ENCODE results near the gene PEX7.
A peak's percentile ranks its signal among the peaks of the same experiment; 100 is the strongest.
"Not testable (repeated sequence)": the region's sequence is repeated elsewhere in the genome, so short reads cannot be mapped to it uniquely, and the experiment has no call there.

PEX7 gene

DNA sequence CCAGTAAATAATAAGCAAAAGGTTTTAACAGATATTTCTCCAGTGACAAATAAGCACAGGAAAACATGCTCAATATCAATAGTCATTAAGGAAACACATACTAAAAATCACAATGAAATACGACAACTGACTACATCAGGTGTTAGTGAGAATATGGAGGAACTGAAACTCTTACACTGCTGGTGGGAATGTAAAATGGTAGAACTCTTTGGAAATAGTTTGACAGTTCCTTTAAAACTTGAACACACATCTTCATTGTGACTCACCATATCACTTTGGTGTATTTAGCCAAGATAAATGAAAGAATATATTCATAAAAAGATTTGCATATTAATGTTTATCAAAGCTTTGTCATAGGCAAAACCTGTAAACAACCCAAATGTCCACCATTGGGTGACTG, 18.8 kb upstream of the PEX7 start:
- no peak overlapping the region for H2BK5ac ChIP-seq (ENCODE audit: low read length)
- H3K79me2 ChIP-seq (ENCODE audit: control insufficient read depth, insufficient read depth, low read length): no peaks in the 10 kb centered on the region
- no peak overlapping the region for H2BK120ac ChIP-seq (ENCODE audit: low read depth, low read length)
- no peaks in the 10 kb centered on the region for H3K4me1 ChIP-seq (ENCODE audit: control insufficient read depth, low read depth, low read length)
- whole genome bisulfite sequencing (ENCODE audit: extremely low coverage, insufficient coverage, low lambda C conversion rate): no CpG with 5 or more reads among the region's 1 CpG
- DNase-seq: no peak
- no peaks in the 10 kb centered on the region for H3K36me3 ChIP-seq (ENCODE audit: control insufficient read depth, insufficient read depth, low read length)
- H2BK15ac ChIP-seq (replicated peaks; ENCODE audit: low read depth): no peak overlapping the region
- H3K56ac ChIP-seq (ENCODE audit: low read length): no peak overlapping the region
- no peak overlapping the region for H3K4me3 ChIP-seq (ENCODE audit: low read length)
- H3K27me3 ChIP-seq (ENCODE audit: insufficient read depth, low read length, poor library complexity): no peaks in the 10 kb centered on the region
- no peak overlapping the region for H3K9ac ChIP-seq (ENCODE audit: low read length)
- no peak overlapping the region for H3K18ac ChIP-seq (ENCODE audit: low read length)
- no peak overlapping the region for H4K5ac ChIP-seq (ENCODE audit: low read length)
- no peak overlapping the region for H3K27ac ChIP-seq (ENCODE audit: low read depth, low read length)
- no peak overlapping the region for H3K23ac ChIP-seq (ENCODE audit: low read length)
- H3K4me2 ChIP-seq (ENCODE audit: low read length): no peak overlapping the region
- no peaks in the 10 kb centered on the region for H3K79me1 ChIP-seq (ENCODE audit: low read length)
- H2AK5ac ChIP-seq (ENCODE audit: low read length): no peak overlapping the region
- no peak overlapping the region for H4K8ac ChIP-seq (ENCODE audit: low read depth, low read length)
- H3K4ac ChIP-seq (ENCODE audit: low read depth, low read length): no peak overlapping the region

DNA sequence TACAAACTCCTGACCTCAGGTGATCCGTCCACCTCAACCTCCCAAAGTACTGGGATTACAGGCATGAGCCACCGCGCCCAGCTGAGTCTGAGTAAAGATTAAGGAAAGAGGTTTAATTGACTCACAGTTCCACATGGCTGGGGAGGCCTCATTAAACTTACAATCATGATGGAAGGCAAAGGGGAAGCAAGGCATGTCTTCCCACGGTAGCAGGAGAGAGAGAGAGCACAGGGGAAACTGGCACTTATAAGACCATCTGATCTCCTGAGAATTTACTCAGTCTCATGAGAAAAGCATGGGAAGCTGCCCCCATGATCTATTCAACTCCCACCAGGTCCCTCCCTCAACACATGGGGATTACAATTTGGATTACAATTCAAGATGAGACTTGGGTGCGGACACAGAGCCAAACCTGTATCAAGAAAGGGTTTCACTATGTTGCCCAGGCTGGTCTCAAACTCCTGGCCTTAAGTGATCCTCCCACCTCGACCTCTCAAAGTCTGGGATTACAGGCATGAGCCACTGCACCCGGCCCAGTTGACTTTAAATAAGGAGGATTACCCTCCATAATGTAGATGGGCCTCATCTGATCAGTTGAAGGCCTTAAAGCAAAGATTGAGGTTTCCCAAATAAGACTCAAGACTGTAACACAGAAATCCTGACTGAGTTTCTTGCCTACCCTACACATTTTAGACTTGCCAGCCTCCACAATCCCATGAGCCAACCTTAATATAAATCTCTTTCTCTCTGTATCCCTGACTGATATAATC, 13.1 kb upstream of the PEX7 start:
- H2AK5ac ChIP-seq (ENCODE audit: low read length): no peak overlapping the region
- H4K5ac ChIP-seq (ENCODE audit: low read length): no peak overlapping the region
- no peak overlapping the region for H3K4me2 ChIP-seq (ENCODE audit: low read length)
- no peak overlapping the region for H2BK120ac ChIP-seq (ENCODE audit: low read depth, low read length)
- H3K23ac ChIP-seq (ENCODE audit: low read length): no peak overlapping the region
- H3K18ac ChIP-seq (ENCODE audit: low read length): no peak overlapping the region
- no peaks in the 10 kb centered on the region for H3K27me3 ChIP-seq (ENCODE audit: insufficient read depth, low read length, poor library complexity)
- no peak overlapping the region for H4K8ac ChIP-seq (ENCODE audit: low read depth, low read length)
- H3K4ac ChIP-seq (ENCODE audit: low read depth, low read length): no peak overlapping the region
- H3K4me1 ChIP-seq (ENCODE audit: control insufficient read depth, low read depth, low read length): no peaks in the 10 kb centered on the region
- no peaks in the 10 kb centered on the region for H3K36me3 ChIP-seq (ENCODE audit: control insufficient read depth, insufficient read depth, low read length)
- H3K9ac ChIP-seq (ENCODE audit: low read length): no peak overlapping the region
- DNase-seq: no peak
- no peak overlapping the region for H3K56ac ChIP-seq (ENCODE audit: low read length)
- no peak overlapping the region for H3K27ac ChIP-seq (ENCODE audit: low read depth, low read length)
- no peaks in the 10 kb centered on the region for H3K79me1 ChIP-seq (ENCODE audit: low read length)
- WGBS (ENCODE audit: extremely low coverage, insufficient coverage, low lambda C conversion rate): no CpG with 5 or more reads among the region's 7 CpGs
- no peak overlapping the region for H3K4me3 ChIP-seq (ENCODE audit: low read length)
- no peaks in the 10 kb centered on the region for H3K79me2 ChIP-seq (ENCODE audit: control insufficient read depth, insufficient read depth, low read length)
- H2BK5ac ChIP-seq (ENCODE audit: low read length): no peak overlapping the region
- no peak overlapping the region for H2BK15ac ChIP-seq (replicated peaks; ENCODE audit: low read depth)

GRCh38 chr6:136811272-136811671, 11.1 kb upstream of the PEX7 start:
- H3K79me2 ChIP-seq (ENCODE audit: control insufficient read depth, insufficient read depth, low read length): no peaks in the 10 kb centered on the region
- no peak overlapping the region for H3K9ac ChIP-seq (ENCODE audit: low read length)
- no peak overlapping the region for H2AK5ac ChIP-seq (ENCODE audit: low read length)
- no peaks in the 10 kb centered on the region for H3K27me3 ChIP-seq (ENCODE audit: insufficient read depth, low read length, poor library complexity)
- no peak overlapping the region for H2BK15ac ChIP-seq (replicated peaks; ENCODE audit: low read depth)
- no peak overlapping the region for H3K4me2 ChIP-seq (ENCODE audit: low read length)
- H3K79me1 ChIP-seq (ENCODE audit: low read length): no peaks in the 10 kb centered on the region
- H4K8ac ChIP-seq (ENCODE audit: low read depth, low read length): no peak overlapping the region
- H2BK5ac ChIP-seq (ENCODE audit: low read length): no peak overlapping the region
- H3K4me3 ChIP-seq (ENCODE audit: low read length): no peak overlapping the region
- H2BK120ac ChIP-seq (ENCODE audit: low read depth, low read length): no peak overlapping the region
- H3K4ac ChIP-seq (ENCODE audit: low read depth, low read length): no peak overlapping the region
- no peak overlapping the region for H3K27ac ChIP-seq (ENCODE audit: low read depth, low read length)
- no peak overlapping the region for H3K23ac ChIP-seq (ENCODE audit: low read length)
- no peaks in the 10 kb centered on the region for H3K36me3 ChIP-seq (ENCODE audit: control insufficient read depth, insufficient read depth, low read length)
- H3K4me1 ChIP-seq (ENCODE audit: control insufficient read depth, low read depth, low read length): no peaks in the 10 kb centered on the region
- H3K56ac ChIP-seq (ENCODE audit: low read length): no peak overlapping the region
- H4K5ac ChIP-seq (ENCODE audit: low read length): no peak overlapping the region
- no peak for DNase-seq
- H3K18ac ChIP-seq (ENCODE audit: low read length): no peak overlapping the region

GRCh38 chr6:136812174-136812573, 10.2 kb upstream of the PEX7 start:
- Histone ChIP-seq H2BK120ac (ENCODE audit: low read depth, low read length) (no peak overlapping the region), H3K79me1 (ENCODE audit: low read length) (no peaks in the 10 kb centered on the region), H3K27me3 (ENCODE audit: insufficient read depth, low read length, poor library complexity) (no peaks in the 10 kb centered on the region), H3K27ac (ENCODE audit: low read depth, low read length) (no peak overlapping the region), H4K5ac (ENCODE audit: low read length) (no peak overlapping the region), H3K9ac (ENCODE audit: low read length) (no peak overlapping the region), H3K4me2 (ENCODE audit: low read length) (no peak overlapping the region), H2BK15ac (replicated peaks; ENCODE audit: low read depth) (no peak overlapping the region), H3K4me3 (ENCODE audit: low read length) (no peak overlapping the region), H3K23ac (ENCODE audit: low read length) (no peak overlapping the region), H3K4me1 (ENCODE audit: control insufficient read depth, low read depth, low read length) (no peaks in the 10 kb centered on the region), H3K36me3 (ENCODE audit: control insufficient read depth, insufficient read depth, low read length) (no peaks in the 10 kb centered on the region), H3K56ac (ENCODE audit: low read length) (no peak overlapping the region), H3K18ac (ENCODE audit: low read length) (no peak overlapping the region), H3K79me2 (ENCODE audit: control insufficient read depth, insufficient read depth, low read length) (no peaks in the 10 kb centered on the region), H3K4ac (ENCODE audit: low read depth, low read length) (no peak overlapping the region), H2AK5ac (ENCODE audit: low read length) (no peak overlapping the region), H2BK5ac (ENCODE audit: low read length) (no peak overlapping the region), H4K8ac (ENCODE audit: low read depth, low read length) (no peak overlapping the region)
- no peak for DNase-seq
- no CpG with 5 or more reads among the region's 2 CpGs for WGBS (ENCODE audit: extremely low coverage, insufficient coverage, low lambda C conversion rate)

GRCh38 chr6:136815608-136816007, 6.8 kb upstream of the PEX7 start:
- not testable (repeated sequence) for H3K56ac ChIP-seq (ENCODE audit: low read length); H2BK15ac ChIP-seq (replicated peaks; ENCODE audit: low read depth); H3K9ac ChIP-seq (ENCODE audit: low read length); H3K4me3 ChIP-seq (ENCODE audit: low read length); H3K79me1 ChIP-seq (ENCODE audit: low read length); H3K18ac ChIP-seq (ENCODE audit: low read length); H2BK120ac ChIP-seq (ENCODE audit: low read depth, low read length); DNase-seq; H4K8ac ChIP-seq (ENCODE audit: low read depth, low read length); H2AK5ac ChIP-seq (ENCODE audit: low read length); H3K4ac ChIP-seq (ENCODE audit: low read depth, low read length); H3K4me1 ChIP-seq (ENCODE audit: control insufficient read depth, low read depth, low read length); H3K27me3 ChIP-seq (ENCODE audit: insufficient read depth, low read length, poor library complexity); H3K36me3 ChIP-seq (ENCODE audit: control insufficient read depth, insufficient read depth, low read length); H2BK5ac ChIP-seq (ENCODE audit: low read length); H3K4me2 ChIP-seq (ENCODE audit: low read length); H3K23ac ChIP-seq (ENCODE audit: low read length); H3K27ac ChIP-seq (ENCODE audit: low read depth, low read length); H4K5ac ChIP-seq (ENCODE audit: low read length); H3K79me2 ChIP-seq (ENCODE audit: control insufficient read depth, insufficient read depth, low read length)
- WGBS (ENCODE audit: extremely low coverage, insufficient coverage, low lambda C conversion rate): no CpG with 5 or more reads among the region's 1 CpG

DNA sequence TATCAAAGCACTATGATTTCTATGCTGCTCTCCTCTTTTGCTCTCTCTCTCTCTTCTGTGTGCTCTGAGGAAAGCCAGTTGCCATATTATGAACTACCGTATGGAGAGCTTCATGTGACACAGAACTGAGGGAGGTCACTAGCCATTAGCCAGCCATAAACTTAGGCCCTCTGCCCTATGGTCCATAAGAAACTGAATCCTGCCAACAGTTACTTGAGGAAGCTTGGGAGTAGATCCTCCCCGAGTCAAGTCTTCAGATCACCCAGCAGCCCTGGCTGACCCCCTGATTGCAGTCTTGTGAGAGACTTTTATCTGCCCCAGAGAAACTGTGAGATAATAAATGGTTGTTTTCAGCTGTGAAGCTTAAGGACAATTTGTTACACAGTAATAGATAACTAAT, 5.7 kb upstream of the PEX7 start:
- Histone ChIP-seq H3K23ac (ENCODE audit: low read length) (no peak overlapping the region), H3K4me2 (ENCODE audit: low read length) (no peak overlapping the region), H3K4ac (ENCODE audit: low read depth, low read length) (no peak overlapping the region), H3K27me3 (ENCODE audit: insufficient read depth, low read length, poor library complexity) (no peaks in the 10 kb centered on the region), H4K8ac (ENCODE audit: low read depth, low read length) (no peak overlapping the region), H3K27ac (ENCODE audit: low read depth, low read length) (no peak overlapping the region), H3K79me1 (ENCODE audit: low read length) (no peaks in the 10 kb centered on the region), H2BK120ac (ENCODE audit: low read depth, low read length) (no peak overlapping the region), H3K4me1 (ENCODE audit: control insufficient read depth, low read depth, low read length) (no peaks in the 10 kb centered on the region), H3K79me2 (ENCODE audit: control insufficient read depth, insufficient read depth, low read length) (no peaks in the 10 kb centered on the region), H3K18ac (ENCODE audit: low read length) (no peak overlapping the region), H2BK15ac (replicated peaks; ENCODE audit: low read depth) (no peak overlapping the region), H3K56ac (ENCODE audit: low read length) (no peak overlapping the region), H2BK5ac (ENCODE audit: low read length) (no peak overlapping the region), H4K5ac (ENCODE audit: low read length) (no peak overlapping the region), H3K9ac (ENCODE audit: low read length) (no peak overlapping the region), H3K36me3 (ENCODE audit: control insufficient read depth, insufficient read depth, low read length) (no peaks in the 10 kb centered on the region), H3K4me3 (ENCODE audit: low read length) (no peak overlapping the region), H2AK5ac (ENCODE audit: low read length) (no peak overlapping the region)
- no CpG with 5 or more reads among the region's 2 CpGs for WGBS (ENCODE audit: extremely low coverage, insufficient coverage, low lambda C conversion rate)
- peak; percentile 57 for DNase-seq

Measured in mesendoderm (in vitro differentiated cells).